ENCODE measurements around the gene SKIC8.

DNA sequence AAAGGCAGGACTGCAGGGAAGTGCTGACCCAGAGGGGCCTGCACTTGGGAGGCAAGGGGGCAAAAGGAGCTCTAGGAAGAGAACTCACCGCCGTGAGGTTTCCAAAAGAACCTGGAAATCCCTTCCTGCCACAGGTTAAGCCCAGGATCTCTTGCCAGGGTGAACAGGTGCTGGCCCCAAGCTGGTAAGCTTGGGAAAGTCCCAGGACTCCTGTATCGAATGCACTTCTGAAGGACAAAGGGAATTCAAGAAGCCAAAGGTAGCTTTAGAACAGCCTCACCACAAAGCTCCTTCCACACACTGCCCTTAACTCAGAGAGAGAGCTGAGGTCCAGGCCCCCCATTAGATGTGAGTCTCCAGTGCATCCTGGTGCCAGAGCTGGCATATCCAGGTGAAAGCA is 11.9 kb upstream of the SKIC8 start:
- TF ChIP-seq, protein P1, sequence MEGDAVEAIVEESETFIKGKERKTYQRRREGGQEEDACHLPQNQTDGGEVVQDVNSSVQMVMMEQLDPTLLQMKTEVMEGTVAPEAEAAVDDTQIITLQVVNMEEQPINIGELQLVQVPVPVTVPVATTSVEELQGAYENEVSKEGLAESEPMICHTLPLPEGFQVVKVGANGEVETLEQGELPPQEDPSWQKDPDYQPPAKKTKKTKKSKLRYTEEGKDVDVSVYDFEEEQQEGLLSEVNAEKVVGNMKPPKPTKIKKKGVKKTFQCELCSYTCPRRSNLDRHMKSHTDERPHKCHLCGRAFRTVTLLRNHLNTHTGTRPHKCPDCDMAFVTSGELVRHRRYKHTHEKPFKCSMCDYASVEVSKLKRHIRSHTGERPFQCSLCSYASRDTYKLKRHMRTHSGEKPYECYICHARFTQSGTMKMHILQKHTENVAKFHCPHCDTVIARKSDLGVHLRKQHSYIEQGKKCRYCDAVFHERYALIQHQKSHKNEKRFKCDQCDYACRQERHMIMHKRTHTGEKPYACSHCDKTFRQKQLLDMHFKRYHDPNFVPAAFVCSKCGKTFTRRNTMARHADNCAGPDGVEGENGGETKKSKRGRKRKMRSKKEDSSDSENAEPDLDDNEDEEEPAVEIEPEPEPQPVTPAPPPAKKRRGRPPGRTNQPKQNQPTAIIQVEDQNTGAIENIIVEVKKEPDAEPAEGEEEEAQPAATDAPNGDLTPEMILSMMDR (conservative IDR thresholded peaks at IDR 0.05; ENCODE audit: low read length) = no peak
- no peak for TF ChIP-seq EZH2phosphoT487 (IDR thresholded peaks at IDR 0.05; ENCODE audit: borderline replicate concordance, low read depth, low read length)

Measured in OCI-LY7 (cell line).